ENCODE results near the gene SYCP1.
"Not testable (repeated sequence)": the region's sequence is repeated elsewhere in the genome, so short reads cannot be mapped to it uniquely, and the experiment has no call there.

The SYCP1 gene

GRCh38 chr1:114959423-114959822, 104.8 kb downstream of the SYCP1 start:
- no peak for DNase-seq (ENCODE audit: low read depth)

- DNase-seq (ENCODE audit: low read depth) = no peak
Measured at GRCh38 chr1:114976891-114977290, 122.2 kb downstream of the SYCP1 start.

- DNase-seq (ENCODE audit: low read depth) = peak; percentile 21
Measured at GRCh38 chr1:114979278-114979891, 124.7 kb downstream of the SYCP1 start.

GRCh38 chr1:114982251-114982650, 127.6 kb downstream of the SYCP1 start:
- no peak for DNase-seq (ENCODE audit: low read depth)

GRCh38 chr1:114986286-114986685, 131.6 kb downstream of the SYCP1 start:
- DNase-seq (ENCODE audit: low read depth) = peak; percentile 4

GRCh38 chr1:114988095-114988494, 133.4 kb downstream of the SYCP1 start:
- no peak for DNase-seq (ENCODE audit: low read depth)

GRCh38 chr1:114997510-114998289, 143.0 kb downstream of the SYCP1 start:
- no peak for DNase-seq (ENCODE audit: low read depth)

- DNase-seq (ENCODE audit: low read depth) = no peak
Measured at GRCh38 chr1:115006191-115006590, 151.5 kb downstream of the SYCP1 start.

- DNase-seq (ENCODE audit: low read depth) = no peak
Measured at GRCh38 chr1:115012006-115012405, 157.3 kb downstream of the SYCP1 start.

GRCh38 chr1:115012434-115012833, 157.8 kb downstream of the SYCP1 start:
- DNase-seq (ENCODE audit: low read depth) = no peak

- no peak for DNase-seq (ENCODE audit: low read depth)
Measured at GRCh38 chr1:115013792-115014191, 159.1 kb downstream of the SYCP1 start.

GRCh38 chr1:115019549-115019948, 164.9 kb downstream of the SYCP1 start:
- not testable (repeated sequence) for DNase-seq (ENCODE audit: low read depth)

- DNase-seq (ENCODE audit: low read depth) = no peak
Measured at GRCh38 chr1:115021145-115021544, 166.5 kb downstream of the SYCP1 start.

GRCh38 chr1:115023593-115023992, 168.9 kb downstream of the SYCP1 start:
- no peak for DNase-seq (ENCODE audit: low read depth)

- no peak for DNase-seq (ENCODE audit: low read depth)
Measured at GRCh38 chr1:115029526-115029925, 174.9 kb downstream of the SYCP1 start, which contains the start of gene TSHB. Gene TSHB, plus strand, starts transcription at chr1:115029826. Its CDS starts 3,537 bp downstream, at chr1:115033363.

GRCh38 chr1:115031595-115031994, 176.9 kb downstream of the SYCP1 start:
- no peak for DNase-seq (ENCODE audit: low read depth)

GRCh38 chr1:115035652-115036051, 181.0 kb downstream of the SYCP1 start:
- no peak for DNase-seq (ENCODE audit: low read depth)

- no peak for DNase-seq (ENCODE audit: low read depth)
Measured at GRCh38 chr1:115036814-115037507, 182.3 kb downstream of the SYCP1 start.

GRCh38 chr1:115040501-115040900, 185.8 kb downstream of the SYCP1 start:
- DNase-seq (ENCODE audit: low read depth) = no peak

- no peak for DNase-seq (ENCODE audit: low read depth)
Measured at GRCh38 chr1:115041654-115042053, 187.0 kb downstream of the SYCP1 start.
